Neutrophil (primary cell): Measurements from ENCODE around the gene NSMCE1.

ENCODE experiments used
- H3K27ac ChIP-seq: fragments of 200-600 bp; sonication (generic); 2 replicates; pipeline ENCODE4 v1.5.1; 2016; ENCODE audit warnings: mild to moderate bottlenecking, moderate library complexity
- H3K27me3 ChIP-seq: fragments of 200-600 bp; sonication (generic); 2 replicates; pipeline ENCODE4 v1.6.0; 2016; ENCODE audit warnings: mild to moderate bottlenecking
- H3K36me3 ChIP-seq: fragments of 200-600 bp; sonication (generic); 2 replicates; pipeline ENCODE4 v1.5.1; 2017
- H3K4me1 ChIP-seq, 2 experiments: fragments of 200-600 bp in 1 of 2; sonication (generic) in 1 of 2; 1 replicate in 1 of 2; 2 replicates in 1 of 2; pipeline versions ENCODE4 v1.5.1 to v1.6.1; 2013 to 2016; ENCODE audit warnings: low read depth in 1 of 2, low read length in 1 of 2, mild to moderate bottlenecking in 1 of 2, moderate library complexity in 1 of 2; ENCODE audit not compliant: control insufficient read depth in 1 of 2, insufficient read depth in 1 of 2
- H3K4me3 ChIP-seq, 2 experiments: fragments of 200-600 bp in 1 of 2; sonication (generic) in 1 of 2; 1 replicate in 1 of 2; 2 replicates in 1 of 2; pipeline ENCODE4 v1.5.1; 2013 to 2016; ENCODE audit warnings: low read depth in 1 of 2, low read length in 1 of 2, mild to moderate bottlenecking in 1 of 2, moderate library complexity in 1 of 2
- H3K9me3 ChIP-seq: fragments of 200-600 bp; sonication (generic); 2 replicates; pipeline ENCODE4 v1.5.1; 2016
- TF ChIP-seq, protein P1 (sequence below): fragments of 200-600 bp; sonication (generic); IDR thresholded peaks from 2 replicates; pipeline ENCODE4 v1.5.1; 2016; ENCODE audit warnings: antibody characterized with exemption

NSMCE1 gene

DNA sequence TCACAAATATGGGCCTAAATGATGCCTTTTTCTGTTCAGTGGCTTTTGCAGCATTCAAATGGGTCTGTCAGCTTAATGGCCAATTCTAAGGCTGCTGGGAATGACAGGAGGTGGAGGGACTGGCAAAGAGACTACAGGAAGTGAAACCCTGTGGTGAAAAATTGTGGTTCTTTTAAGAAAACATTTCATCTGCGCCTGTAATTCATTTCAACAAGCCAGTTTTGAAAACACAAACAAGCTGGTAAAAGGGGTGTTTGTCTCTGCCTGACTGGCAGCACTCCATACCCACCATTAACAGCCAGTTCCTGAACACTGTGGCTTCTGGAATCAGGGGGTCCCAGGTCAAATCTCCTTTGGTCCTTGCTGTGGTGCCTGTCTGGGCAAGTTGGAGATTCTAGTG lies 68.8 kb downstream of the NSMCE1 start:
- no peak overlapping the region for H3K4me3 ChIP-seq
- no peaks in the 10 kb centered on the region for H3K36me3 ChIP-seq
- peaks cover 29 to 43% of the 10 kb centered on the region in 2 experiments for H3K4me1 ChIP-seq
- TF ChIP-seq, protein P1, sequence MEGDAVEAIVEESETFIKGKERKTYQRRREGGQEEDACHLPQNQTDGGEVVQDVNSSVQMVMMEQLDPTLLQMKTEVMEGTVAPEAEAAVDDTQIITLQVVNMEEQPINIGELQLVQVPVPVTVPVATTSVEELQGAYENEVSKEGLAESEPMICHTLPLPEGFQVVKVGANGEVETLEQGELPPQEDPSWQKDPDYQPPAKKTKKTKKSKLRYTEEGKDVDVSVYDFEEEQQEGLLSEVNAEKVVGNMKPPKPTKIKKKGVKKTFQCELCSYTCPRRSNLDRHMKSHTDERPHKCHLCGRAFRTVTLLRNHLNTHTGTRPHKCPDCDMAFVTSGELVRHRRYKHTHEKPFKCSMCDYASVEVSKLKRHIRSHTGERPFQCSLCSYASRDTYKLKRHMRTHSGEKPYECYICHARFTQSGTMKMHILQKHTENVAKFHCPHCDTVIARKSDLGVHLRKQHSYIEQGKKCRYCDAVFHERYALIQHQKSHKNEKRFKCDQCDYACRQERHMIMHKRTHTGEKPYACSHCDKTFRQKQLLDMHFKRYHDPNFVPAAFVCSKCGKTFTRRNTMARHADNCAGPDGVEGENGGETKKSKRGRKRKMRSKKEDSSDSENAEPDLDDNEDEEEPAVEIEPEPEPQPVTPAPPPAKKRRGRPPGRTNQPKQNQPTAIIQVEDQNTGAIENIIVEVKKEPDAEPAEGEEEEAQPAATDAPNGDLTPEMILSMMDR = no peak
- H3K9me3 ChIP-seq = no peaks in the 10 kb centered on the region
- H3K27me3 ChIP-seq = no peaks in the 10 kb centered on the region
- peak overlapping the region; percentile 83 for H3K27ac ChIP-seq

DNA sequence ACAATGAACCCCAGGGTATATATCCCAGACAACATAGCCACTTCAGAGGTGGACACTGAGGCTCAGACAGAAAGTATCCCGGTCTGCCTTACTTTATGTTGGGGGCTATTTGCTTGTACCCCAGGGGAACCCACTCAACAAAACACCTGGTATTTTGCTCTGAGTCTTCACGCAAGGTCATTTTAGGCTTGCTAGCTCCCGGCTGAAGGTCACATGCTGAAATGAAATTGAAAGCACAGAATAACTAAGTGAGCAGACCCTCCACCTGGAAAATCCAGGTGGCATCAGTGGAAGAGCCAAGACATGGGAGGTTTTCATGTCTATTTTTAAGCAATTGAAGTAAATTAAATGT lies 69.4 kb downstream of the NSMCE1 start:
- no peak overlapping the region for H3K4me3 ChIP-seq

DNA sequence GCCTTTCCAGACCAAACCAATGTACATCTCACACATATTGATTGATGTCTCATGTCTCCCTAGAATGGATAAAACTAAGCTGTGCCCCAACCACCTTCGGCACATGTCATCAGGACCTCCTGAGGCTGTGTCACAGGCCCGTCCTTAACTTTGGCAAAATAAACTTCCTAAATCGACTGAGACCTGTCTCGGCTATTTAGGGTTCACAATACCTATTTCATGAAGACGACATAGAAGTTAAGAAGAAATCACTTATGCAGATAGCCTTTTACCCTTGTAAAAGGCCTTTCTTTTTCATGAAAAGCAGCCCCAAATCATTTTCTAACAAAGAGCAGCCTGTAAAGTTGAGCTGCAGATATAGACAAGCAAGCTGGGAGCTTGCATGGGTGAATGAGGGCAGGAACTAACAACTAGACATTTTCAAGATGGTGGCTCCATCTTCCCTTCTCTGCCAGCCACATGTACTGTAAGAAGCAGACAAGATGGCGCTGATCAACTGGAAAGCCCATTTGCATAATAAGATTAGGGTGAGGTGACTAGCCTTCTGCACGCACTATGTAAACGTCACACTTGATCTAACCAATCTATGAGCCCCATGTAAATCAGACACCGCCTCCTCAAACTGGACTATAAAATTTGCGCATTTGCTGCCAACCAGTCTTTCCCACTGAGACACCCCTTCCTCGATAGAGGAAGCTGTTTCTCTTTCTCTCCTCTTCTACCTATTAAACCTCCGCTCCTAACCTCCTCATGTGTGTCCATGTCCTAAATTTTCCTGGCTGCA lies 69.9 kb downstream of the NSMCE1 start:
- Histone ChIP-seq H3K4me3 (no peak overlapping the region), H3K4me1 (peaks cover 21 to 34% of the 10 kb centered on the region in 2 experiments)

More for the DNA sequence above, 69.4 kb downstream of the NSMCE1 start:
- Histone ChIP-seq H3K27me3 (no peaks in the 10 kb centered on the region), H3K27ac (peak overlapping the region; percentile 83), H3K4me1 (peaks cover 25 to 37% of the 10 kb centered on the region in 2 experiments), H3K36me3 (no peaks in the 10 kb centered on the region), H3K9me3 (no peaks in the 10 kb centered on the region)
- TF ChIP-seq, protein P1 = no peak

DNA sequence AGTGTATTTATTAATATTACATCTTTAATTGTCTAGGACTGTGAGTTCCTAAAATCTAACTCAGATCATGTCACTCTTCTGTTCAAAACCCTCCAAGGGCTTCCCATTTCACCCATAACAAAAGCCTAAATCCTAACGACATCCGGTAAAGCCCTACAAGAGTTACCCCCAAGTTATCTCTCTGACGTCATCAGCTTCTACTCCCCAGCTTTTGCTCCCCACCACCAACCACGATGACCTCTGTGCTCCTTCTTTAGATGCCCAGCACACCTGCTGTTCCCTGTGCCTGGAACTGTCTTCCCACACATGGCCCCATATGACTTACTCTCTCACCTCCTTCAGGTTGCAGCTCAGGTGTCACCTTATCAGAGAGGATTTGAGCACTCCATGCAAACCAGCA lies 71.6 kb downstream of the NSMCE1 start:
- TF ChIP-seq, protein P1 = no peak
- H3K4me1 ChIP-seq = peaks cover 13 to 26% of the 10 kb centered on the region in 2 experiments
- H3K27ac ChIP-seq = no peak overlapping the region
- H3K4me3 ChIP-seq = no peak overlapping the region
- H3K9me3 ChIP-seq = no peaks in the 10 kb centered on the region
- H3K27me3 ChIP-seq = no peaks in the 10 kb centered on the region
- H3K36me3 ChIP-seq = no peaks in the 10 kb centered on the region

More for the DNA sequence above, 69.9 kb downstream of the NSMCE1 start:
- TF ChIP-seq, protein P1 = no peak
- Histone ChIP-seq H3K27me3 (no peaks in the 10 kb centered on the region), H3K9me3 (no peaks in the 10 kb centered on the region), H3K36me3 (no peaks in the 10 kb centered on the region), H3K27ac (no peak overlapping the region)

DNA sequence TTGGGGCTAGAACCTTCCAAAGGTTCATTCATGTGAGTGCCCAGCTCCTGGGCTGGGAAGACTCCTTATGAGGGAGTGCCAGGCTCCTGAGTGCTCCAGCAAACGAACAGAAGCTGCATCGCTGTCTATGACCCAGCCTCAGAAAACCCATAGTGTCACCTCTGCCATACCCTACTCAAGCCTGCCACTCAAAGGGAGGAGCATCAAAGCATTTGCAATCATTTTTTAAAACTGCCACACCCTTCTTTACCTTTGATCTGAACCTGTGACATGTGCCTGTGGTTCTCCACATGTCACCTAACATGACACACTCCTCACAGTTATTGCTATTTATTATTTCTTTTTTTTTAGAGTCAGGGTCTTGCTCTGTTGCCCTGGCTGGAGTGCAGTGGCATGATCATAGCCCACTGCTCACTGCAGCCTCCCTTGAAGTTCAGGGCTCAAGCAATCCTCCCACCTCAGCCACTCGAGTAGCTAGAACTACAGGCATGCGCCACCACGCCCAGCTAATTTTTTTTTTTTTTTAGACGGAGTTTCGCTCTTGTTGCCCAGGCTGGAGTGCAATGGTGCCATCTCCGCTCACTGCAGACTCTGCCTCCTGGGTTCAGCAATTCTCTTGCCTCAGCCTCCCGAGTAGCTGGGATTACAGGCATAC lies 72.5 kb downstream of the NSMCE1 start:
- Histone ChIP-seq H3K27me3 (no peaks in the 10 kb centered on the region), H3K36me3 (no peaks in the 10 kb centered on the region), H3K27ac (no peak overlapping the region), H3K4me1 (peaks cover 17 to 21% of the 10 kb centered on the region in 2 experiments), H3K4me3 (no peak overlapping the region), H3K9me3 (no peaks in the 10 kb centered on the region)
- TF ChIP-seq, protein P1 = no peak
